K562 (cell line): ENCODE measurements around the gene AK2. TPM values are rescaled to one million over a fixed set of nuclear protein-coding genes. Genes with fewer than 3 reads are reported as not detected.

Experiments
- ATAC-seq: fragments of 200-7000 bp; cut with Tn5 transposase; 3 replicates; pipeline ENCODE4 v1.9.1; 2020; ENCODE audit warnings: moderate library complexity
- BruUV-seq: library from RNA; stranded (reverse); fragments of 400-500 nt; replicated peaks from 2 replicates; lab custom pipeline; 2021; lab: Mats Ljungman, UMichigan
- CTCF ChIA-PET: fragments of 300-600 bp; formaldehyde crosslinking; extraction: SDS; loops from one replicate; lab custom pipeline; 2021; ENCODE audit warnings: low intra/inter-chr PET ratio; lab: Yijun Ruan, JAX
- POLR2A ChIA-PET: fragments of 300-600, 350-650 bp; sonication (Branson Sonifier 250); formaldehyde crosslinking; extraction: SDS; loops from one replicate; lab custom pipeline; 2021; ENCODE audit warnings: antibody characterized with exemption, inconsistent platforms; lab: Yijun Ruan, JAX
- DNase-seq, 4 experiments: peaks; one replicate each; pipeline versions ENCODE4 v3.0.0 to v3.0.0-alpha.2; 2011 to 2018; ENCODE audit warnings: low spot score in 3 of 4, mixed read lengths in 3 of 4; ENCODE audit errors: extremely low read depth in 1 of 4
- FAIRE-seq: peaks from 2 replicates; lab custom pipeline; 2011; peaks lifted over from hg19 to GRCh38; lab: Jason Lieb, UNC
- H2AFZ ChIP-seq: 2 replicates; pipeline ENCODE4 v1.6.0; 2011; ENCODE audit warnings: low read depth, low read length, control low read depth, inconsistent platforms
- H3K27ac ChIP-seq: fragments of 200-600 bp; 3 replicates; pipeline ENCODE4 v1.8.0; 2011; ENCODE audit warnings: low read depth, mild to moderate bottlenecking, control low read depth, inconsistent platforms, low read length, moderate library complexity, mixed read lengths; ENCODE audit errors: extremely low read depth
- H3K27me3 ChIP-seq, 2 experiments: fragments of 300-600 bp in 1 of 2; 2 replicates in 1 of 2; 3 replicates in 1 of 2; pipeline versions ENCODE4 v1.6.0 to v1.8.0; 2011; ENCODE audit warnings: inconsistent platforms in 2 of 2, low read length in 2 of 2, mild to moderate bottlenecking in 1 of 2, mixed read lengths in 1 of 2, moderate library complexity in 1 of 2; ENCODE audit not compliant: control insufficient read depth in 2 of 2, insufficient read depth in 2 of 2
- H3K36me3 ChIP-seq: fragments of 300-600 bp; 3 replicates; pipeline ENCODE4 v1.8.0; 2011; ENCODE audit warnings: mild to moderate bottlenecking, low read length, inconsistent platforms; ENCODE audit not compliant: control insufficient read depth, insufficient read depth
- H3K4me1 ChIP-seq, 2 experiments: fragments of 200-600 bp in 1 of 2; replicated peaks in 1 of 2; 2 replicates in 1 of 2; 3 replicates in 1 of 2; pipeline versions ENCODE4 v1.5.1 to v1.8.0; 2011; ENCODE audit warnings: inconsistent platforms in 2 of 2, low read length in 2 of 2, mild to moderate bottlenecking in 1 of 2, mixed read lengths in 1 of 2, moderate library complexity in 1 of 2; ENCODE audit not compliant: control insufficient read depth in 2 of 2, insufficient read depth in 2 of 2
- H3K4me2 ChIP-seq: 2 replicates; pipeline ENCODE4 v1.6.1; 2011; ENCODE audit warnings: low read length, control low read depth, inconsistent platforms, mixed read lengths; ENCODE audit not compliant: insufficient read depth
- H3K4me3 ChIP-seq: fragments of 200-600 bp; sonication (generic), shearing (Covaris generic); 2 replicates; pipeline ENCODE4 v1.5.1; 2016; ENCODE audit warnings: control low read depth, inconsistent platforms
- H3K79me2 ChIP-seq: fragments of 200-600 bp; 3 replicates; pipeline ENCODE4 v1.8.0; 2011; ENCODE audit warnings: low read length, inconsistent platforms; ENCODE audit not compliant: control insufficient read depth, insufficient read depth
- H3K9ac ChIP-seq, 2 experiments: 2 replicates each; pipeline versions ENCODE4 v1.6.0 to v1.6.1; 2011; ENCODE audit warnings: low read depth in 2 of 2, low read length in 2 of 2, control low read depth in 1 of 2, inconsistent platforms in 1 of 2, mild to moderate bottlenecking in 1 of 2, mixed read lengths in 1 of 2; ENCODE audit not compliant: insufficient read depth in 1 of 2
- H3K9me1 ChIP-seq: one replicate; pipeline ENCODE4 v1.6.0; 2011; ENCODE audit warnings: inconsistent platforms, mild to moderate bottlenecking, low read length, moderate library complexity; ENCODE audit not compliant: control insufficient read depth, insufficient read depth
- H3K9me3 ChIP-seq: replicated peaks from 2 replicates; pipeline ENCODE4 v1.5.1; 2011; ENCODE audit warnings: low read depth, low read length, inconsistent platforms; ENCODE audit not compliant: control insufficient read depth, insufficient read depth
- H4K20me1 ChIP-seq: replicated peaks from 2 replicates; pipeline ENCODE4 v1.6.1; 2011; ENCODE audit warnings: low read length, inconsistent platforms, mixed read lengths; ENCODE audit not compliant: control insufficient read depth, insufficient read depth
- BDP1 ChIP-seq: IDR thresholded peaks from 3 replicates; pipeline ENCODE4 v1.6.1; 2011; ENCODE audit not compliant: insufficient read length, insufficient read depth
- FOXK2 ChIP-seq, 2 experiments: fragments of 450-650 bp; IDR thresholded peaks in 1 of 2; conservative IDR thresholded peaks in 1 of 2; 2 replicates each; pipeline ENCODE4 v1.6.1; 2016; ENCODE audit warnings: low read depth in 2 of 2, mild to moderate bottlenecking in 1 of 2
- GABPB1 ChIP-seq: sonication (generic); formaldehyde crosslinking; IDR thresholded peaks from 2 replicates; pipeline ENCODE4 v1.8.0; 2022; ENCODE audit warnings: mild to moderate bottlenecking, missing genetic modification reagents
- KDM1A ChIP-seq, 2 experiments: fragments of 450-650 bp; IDR thresholded peaks; 2 replicates each; pipeline ENCODE4 v1.6.1; 2016; ENCODE audit warnings: mild to moderate bottlenecking in 2 of 2
- NR2C1 ChIP-seq, 2 experiments: fragments of 450-650 bp; IDR thresholded peaks; 2 replicates each; pipeline ENCODE4 v1.6.1; 2017; ENCODE audit warnings: mild to moderate bottlenecking in 2 of 2, antibody characterized with exemption in 1 of 2, inconsistent platforms in 1 of 2, missing compliant biosample characterization in 1 of 2, missing genetic modification characterization in 1 of 2
- NR2C2 ChIP-seq, 2 experiments: fragments of 200-800 bp in 1 of 2; sonication (Bioruptor generic) in 1 of 2; sonication (generic) in 1 of 2; formaldehyde crosslinking in 1 of 2; IDR thresholded peaks; 2 replicates each; pipeline versions ENCODE4 v1.6.1 to v1.8.0; 2016 to 2022; ENCODE audit warnings: mild to moderate bottlenecking in 1 of 2, missing compliant biosample characterization in 1 of 2, missing genetic modification characterization in 1 of 2, missing genetic modification reagents in 1 of 2
- RFX1 ChIP-seq: fragments of 450-650 bp; IDR thresholded peaks from 2 replicates; pipeline ENCODE4 v1.6.1; 2016; ENCODE audit warnings: mild to moderate bottlenecking, moderate library complexity
- SETDB1 ChIP-seq: IDR thresholded peaks from one replicate; pipeline ENCODE4 v1.6.1; 2012; ENCODE audit warnings: low read length, control low read depth, inconsistent platforms
- WGBS: fragments of 100-300 bp; shearing (Covaris generic); methylation state at CpG from one replicate; pipeline ENCODE4 v1.1.6; 2016; ENCODE audit warnings: low coverage, mixed read lengths; ENCODE audit not compliant: insufficient coverage; ENCODE audit errors: missing lambda C conversion rate; 5-methylcytosine and 5-hydroxymethylcytosine counted together
- in situ Hi-C: fragments of 300-500 bp; cut with MboI; formaldehyde crosslinking; loops from 4 replicates; pipeline ENCODE4 v1.15.0; 2018; ENCODE audit warnings: inconsistent platforms, mixed read lengths
- intact Hi-C: fragments of 100-400 bp; cut with micrococcal nuclease; formaldehyde crosslinking; loops from 2 replicates; pipeline ENCODE4 v1.14.2; 2022
- polyA plus RNA-seq, 8 experiments: library from polyadenylated mRNA; depleted of rRNA in 4 of 8; stranded (reverse) in 5 of 8; unstranded in 3 of 8; fragments of >200 nt; fragmentation: Nextera tagmentation in 2 of 8; fragmentation: Illumina TruSeq in 1 of 8; extraction: Ambion mirVana in 2 of 8; extraction: Trizol in 1 of 8; gene quantifications; 2 replicates each; pipeline versions ENCODE4 v1.2.1 to v1.2.3, GENCODE V29; 2011 to 2014; ENCODE audit warnings: inconsistent platforms in 1 of 8, missing spikeins in 1 of 8
- total RNA-seq, 7 experiments: library from RNA; depleted of rRNA in 6 of 7; stranded (reverse); fragments of >200 nt in 6 of 7; fragmentation: Illumina TruSeq in 2 of 7; extraction: Trizol in 2 of 7; gene quantifications; 2 replicates each; pipeline versions ENCODE4 v1.2.1 to v1.2.3, GENCODE V29; 2011 to 2021; ENCODE audit warnings: low replicate concordance in 1 of 7

AK2 gene
- total and polyA plus RNA-seq, 9 of the 15 experiments (the other 6 are each of a cell fraction or from before 2014, with no cell fraction given), result 105 to 1,050 (median 509) TPM

- Histone ChIP-seq H3K4me3 (peak overlapping the region; percentile 49), H3K9me1 (no peaks in the 10 kb centered on the region), H3K4me1 (peaks cover 14% of the 10 kb centered on the region in 2 experiments; a peak in 4 of 5 replicates), H3K27ac (no peak overlapping the region), H2AFZ (peak overlapping the region; percentile 97), H3K9ac (peak overlapping the region in 1 of 2 experiments; percentile 8; a peak in 1 of 4 replicates), H3K79me2 (no peaks in the 10 kb centered on the region), H3K36me3 (no peaks in the 10 kb centered on the region), H3K4me2 (peak overlapping the region; percentile 94), H3K27me3 (peaks cover 17 to 30% of the 10 kb centered on the region in 2 experiments), H3K9me3 (no peaks in the 10 kb centered on the region), H4K20me1 (peaks cover 15% of the 10 kb centered on the region; the same call in 1 of the 2 replicates)
- TSS peak; percentile 90 for BruUV-seq
- no peak for FAIRE-seq
- ChIA-PET POLR2A (interaction anchor here (0.6 to 1.0 kb wide), 5 partner anchors 15 to 191 kb away, joined by 3 read pairs; no protein-coding TSS in a partner anchor), CTCF (no interaction called here)
- no peak for TF ChIP-seq FOXK2 (conservative IDR thresholded peaks at IDR 0.05 in 1 of 2, IDR thresholded peaks at IDR 0.05 in 1 of 2; ENCODE audit: low read depth in 2 of 2)
- TF ChIP-seq GABPB1 (CRISPR knock-in tag), result 0 out of 2 replicates have a peak, but pooled peaks have one; percentile 4
- DNase-seq, result no peak
- no peak for ATAC-seq
- WGBS, result 56% methylated on average over 6 of the region's 6 CpGs
- intact Hi-C loops, result loop anchor here (2.0 to 10.0 kb wide), 2 partner anchors 26 to 556 kb away; no protein-coding TSS in a partner anchor
- in situ Hi-C loops, result no loop called here
Measured at GRCh38 chr1:33080373-33080772, 43.7 kb upstream of the AK2 start.

GRCh38 chr1:33078030-33078591 lies 41.4 kb upstream of the AK2 start:
- CTCF ChIA-PET, result no interaction called here
- Histone ChIP-seq H3K27me3 (peaks cover 13 to 14% of the 10 kb centered on the region in 2 experiments), H4K20me1 (0 out of 2 replicates have a peak, but pooled peaks cover 9% of the 10 kb centered on the region), H3K4me3 (no peak overlapping the region), H3K4me1 (peaks cover 14% of the 10 kb centered on the region in 2 experiments; a peak in 4 of 5 replicates), H3K4me2 (no peak overlapping the region), H3K9me1 (no peaks in the 10 kb centered on the region), H3K9ac (no peak overlapping the region), H3K79me2 (no peaks in the 10 kb centered on the region), H3K9me3 (no peaks in the 10 kb centered on the region), H2AFZ (no peak overlapping the region), H3K36me3 (no peaks in the 10 kb centered on the region), H3K27ac (no peak overlapping the region)
- FAIRE-seq, result no peak
- in situ Hi-C loops (no loop called here), intact Hi-C loops (no loop called here)
- no TSS peak for BruUV-seq
- no peak for DNase-seq
- POLR2A ChIA-PET, result interaction anchor here (1.4 kb wide), 1 partner anchor 10 kb away, joined by 7 read pairs; no protein-coding TSS in a partner anchor
- ATAC-seq, result no peak
- WGBS, result 0% methylated on average over 1 of the region's 1 CpG
- peak; percentile 29 to 53; a peak in 2 of 4 replicates for TF ChIP-seq KDM1A (IDR thresholded peaks at IDR 0.05)
- no peak for TF ChIP-seq BDP1
- peak; percentile 67 for TF ChIP-seq NR2C1 (IDR thresholded peaks at IDR 0.05)
- 0 out of 2 replicates have a peak, but pooled peaks have one; percentile 52 for TF ChIP-seq NR2C1 (tag; IDR thresholded peaks at IDR 0.05)
- TF ChIP-seq RFX1, result peak; percentile 31; the same call in 1 of the 2 replicates
- TF ChIP-seq SETDB1, result no peak
- no peak for TF ChIP-seq NR2C2 (CRISPR knock-in tag; IDR thresholded peaks at IDR 0.05)
- peak; percentile 33; the same call in 1 of the 2 replicates for TF ChIP-seq NR2C2 (tag; IDR thresholded peaks at IDR 0.05)
